Hepatocyte (in vitro differentiated cells): ENCODE results near the gene MYO18B. TPM values are rescaled to one million over a fixed set of nuclear protein-coding genes. Genes with fewer than 3 reads are reported as not detected.

Experiments
- DNase-seq: peaks from one replicate; pipeline ENCODE4 v3.0.0-alpha.2; 2016; ENCODE audit warnings: low spot score
- H2AFZ ChIP-seq: fragments of 200-600 bp; sonication (generic); 2 replicates; pipeline ENCODE4 v1.6.0; 2016; ENCODE audit warnings: antibody characterized with exemption, mild to moderate bottlenecking
- H3K27ac ChIP-seq: fragments of 200-600 bp; sonication (generic); 2 replicates; pipeline ENCODE4 v1.5.1; 2016; ENCODE audit warnings: mild to moderate bottlenecking
- H3K27me3 ChIP-seq: fragments of 200-600 bp; sonication (generic); 2 replicates; pipeline ENCODE4 v1.6.1; 2016
- H3K36me3 ChIP-seq: fragments of 200-600 bp; sonication (generic); replicated peaks from 2 replicates; pipeline ENCODE4 v1.5.1; 2016; ENCODE audit warnings: low read depth; ENCODE audit not compliant: insufficient read depth
- H3K4me1 ChIP-seq: fragments of 200-600 bp; sonication (generic); 2 replicates; pipeline ENCODE4 v1.5.1; 2016; ENCODE audit warnings: mild to moderate bottlenecking, moderate library complexity; ENCODE audit not compliant: insufficient read depth
- H3K4me2 ChIP-seq: fragments of 200-600 bp; sonication (generic); 2 replicates; pipeline ENCODE4 v1.6.0; 2016
- H3K4me3 ChIP-seq: fragments of 200-600 bp; sonication (generic); 2 replicates; pipeline ENCODE4 v1.5.1; 2016; ENCODE audit warnings: mild to moderate bottlenecking
- H3K79me2 ChIP-seq: fragments of 200-600 bp; sonication (generic); 2 replicates; pipeline ENCODE4 v1.6.0; 2017; ENCODE audit warnings: mild to moderate bottlenecking
- H3K9me2 ChIP-seq: fragments of 200-600 bp; sonication (generic); replicated peaks from 2 replicates; pipeline ENCODE4 v1.6.0; 2017; ENCODE audit warnings: mild to moderate bottlenecking; ENCODE audit not compliant: insufficient read depth
- H3K9me3 ChIP-seq: fragments of 200-600 bp; sonication (generic); 2 replicates; pipeline ENCODE4 v1.5.1; 2016; ENCODE audit warnings: low read depth, mild to moderate bottlenecking
- H4K20me1 ChIP-seq: fragments of 200-600 bp; sonication (generic); 2 replicates; pipeline ENCODE4 v1.6.0; 2016; ENCODE audit warnings: mild to moderate bottlenecking; ENCODE audit not compliant: insufficient read depth, poor library complexity, severe bottlenecking
- CTCF ChIP-seq: fragments of 200-600 bp; sonication (generic); IDR thresholded peaks from 2 replicates; pipeline ENCODE4 v1.5.1; 2016; ENCODE audit warnings: antibody characterized with exemption, mild to moderate bottlenecking; ENCODE audit not compliant: poor library complexity
- EZH2 ChIP-seq: fragments of 200-600 bp; sonication (generic); IDR thresholded peaks from 2 replicates; pipeline ENCODE4 v1.6.1; 2016; ENCODE audit warnings: antibody characterized with exemption, mild to moderate bottlenecking, borderline replicate concordance
- EZH2phosphoT487 ChIP-seq: fragments of 200-600 bp; sonication (generic); IDR thresholded peaks from one replicate; pipeline ENCODE4 v1.6.1; 2018; ENCODE audit warnings: antibody characterized with exemption, mild to moderate bottlenecking, low read depth, moderate library complexity; ENCODE audit not compliant: unreplicated experiment, severe bottlenecking
- WGBS: methylation state at CpG from one replicate; pipeline ENCODE4 v1.1.6; 2016; ENCODE audit warnings: low lambda C conversion rate; ENCODE audit errors: missing lambda C conversion rate; 5-methylcytosine and 5-hydroxymethylcytosine counted together
- polyA plus RNA-seq: library from polyadenylated mRNA; unstranded; fragments of >200 nt; fragmentation: Nextera tagmentation; extraction: Ambion mirVana; gene quantifications from 2 replicates; pipeline ENCODE4 v1.2.1, GENCODE V29; 2016
- total RNA-seq: library from RNA; depleted of rRNA; stranded (reverse); fragments of >200 nt; gene quantifications from 2 replicates; pipeline ENCODE4 v1.2.3, GENCODE V29; 2014

The MYO18B gene
- total and polyA plus RNA-seq, 2 experiments from 2014 or later: 0.23 TPM; not detected in 1

- H3K4me1 ChIP-seq: peaks cover 17% of the 10 kb centered on the region
- no peaks in the 10 kb centered on the region for H3K9me2 ChIP-seq
- H3K79me2 ChIP-seq: no peaks in the 10 kb centered on the region
- H2AFZ ChIP-seq: no peak overlapping the region
- H3K4me3 ChIP-seq: no peak overlapping the region
- no peak for TF ChIP-seq EZH2
- no peak for TF ChIP-seq EZH2phosphoT487
- no peak for TF ChIP-seq CTCF
- no peak overlapping the region for H3K4me2 ChIP-seq
- 91% methylated on average over 15 of the region's 15 CpGs for WGBS
- peak overlapping the region; percentile 70 for H3K27ac ChIP-seq
- no peaks in the 10 kb centered on the region for H3K36me3 ChIP-seq
- no peaks in the 10 kb centered on the region for H3K9me3 ChIP-seq
- H3K27me3 ChIP-seq: no peaks in the 10 kb centered on the region
- no peaks in the 10 kb centered on the region for H4K20me1 ChIP-seq
- no peak for DNase-seq
Measured at GRCh38 chr22:25760848-25761595, 19.0 kb downstream of the MYO18B start.

- Histone ChIP-seq H3K27me3 (no peaks in the 10 kb centered on the region), H4K20me1 (no peaks in the 10 kb centered on the region), H3K79me2 (no peaks in the 10 kb centered on the region), H2AFZ (no peak overlapping the region), H3K4me3 (no peak overlapping the region), H3K36me3 (no peaks in the 10 kb centered on the region), H3K4me2 (no peak overlapping the region), H3K4me1 (peaks cover 17% of the 10 kb centered on the region), H3K9me2 (no peaks in the 10 kb centered on the region), H3K9me3 (no peaks in the 10 kb centered on the region), H3K27ac (peak overlapping the region; percentile 70)
- TF ChIP-seq CTCF: no peak
- TF ChIP-seq EZH2phosphoT487: no peak
- no peak for TF ChIP-seq EZH2
- WGBS: 57% methylated on average over 5 of the region's 5 CpGs
- DNase-seq: no peak
Measured at GRCh38 chr22:25762147-25762546, 20.2 kb downstream of the MYO18B start.

- no peaks in the 10 kb centered on the region for H3K79me2 ChIP-seq
- no peaks in the 10 kb centered on the region for H4K20me1 ChIP-seq
- peaks cover 17% of the 10 kb centered on the region for H3K4me1 ChIP-seq
- no peak for DNase-seq
- H3K36me3 ChIP-seq: no peaks in the 10 kb centered on the region
- no peaks in the 10 kb centered on the region for H3K27me3 ChIP-seq
- H2AFZ ChIP-seq: no peak overlapping the region
- TF ChIP-seq EZH2phosphoT487 (no peak), EZH2 (no peak), CTCF (no peak)
- H3K4me3 ChIP-seq: no peak overlapping the region
- H3K9me3 ChIP-seq: no peaks in the 10 kb centered on the region
- no peak overlapping the region for H3K27ac ChIP-seq
- H3K4me2 ChIP-seq: no peak overlapping the region
- 84% methylated on average over 7 of the region's 7 CpGs for WGBS
- H3K9me2 ChIP-seq: no peaks in the 10 kb centered on the region
Measured at GRCh38 chr22:25763239-25763777, 21.3 kb downstream of the MYO18B start.
